NOMO-1 treated with dmso at 0.1 percent for 144 hours (cell line): Measurements from ENCODE around the gene GBP6.
"Not testable (repeated sequence)": the region's sequence is repeated elsewhere in the genome, so short reads cannot be mapped to it uniquely, and the experiment has no call there.

Experiments used
- DNase-seq: peaks from one replicate; lab custom pipeline; 2025; ENCODE audit not compliant: unreplicated experiment; lab: John Stamatoyannopoulos, UW

GBP6 gene

DNA sequence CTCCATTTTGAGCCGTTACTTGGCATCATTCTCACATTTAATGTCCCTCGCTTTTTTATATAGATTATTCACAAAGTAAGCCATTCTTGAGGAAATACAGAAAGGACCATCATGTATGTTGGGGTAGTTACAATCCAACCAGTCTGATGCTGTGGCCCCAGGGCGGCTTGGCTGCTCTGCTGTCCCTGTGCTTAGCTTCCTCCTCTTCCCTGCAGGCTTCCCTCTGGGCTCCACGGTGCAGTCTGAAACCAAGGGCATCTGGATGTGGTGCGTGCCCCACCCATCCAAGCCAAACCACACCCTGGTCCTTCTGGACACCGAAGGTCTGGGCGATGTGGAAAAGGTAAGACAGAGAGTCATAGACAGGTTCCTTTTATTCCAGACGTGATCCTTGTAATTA lies 5.5 kb downstream of the GBP6 start:
- no peak for DNase-seq

DNA sequence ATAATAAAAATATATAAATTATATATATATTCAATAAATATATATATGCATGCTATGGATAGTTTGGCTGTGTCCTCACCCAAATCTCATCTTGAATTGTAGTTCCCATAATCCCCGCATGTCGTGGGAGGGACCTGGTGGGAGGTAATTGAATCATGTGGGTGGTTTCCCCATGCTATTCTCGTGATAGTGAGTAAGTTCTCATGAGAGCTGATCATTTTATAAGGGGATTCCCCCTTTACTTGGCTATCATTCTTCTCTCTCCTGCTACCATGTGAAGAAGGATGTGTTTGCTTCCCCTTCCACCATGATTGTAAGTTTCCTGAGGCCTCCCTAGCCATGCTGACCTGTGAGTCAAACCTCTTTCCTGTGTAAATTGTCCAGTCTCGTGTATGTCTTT lies 10.0 kb downstream of the GBP6 start:
- DNase-seq: not testable (repeated sequence)

GRCh38 chr1:89378001-89378400 lies 14.1 kb downstream of the GBP6 start:
- DNase-seq: no peak

DNA sequence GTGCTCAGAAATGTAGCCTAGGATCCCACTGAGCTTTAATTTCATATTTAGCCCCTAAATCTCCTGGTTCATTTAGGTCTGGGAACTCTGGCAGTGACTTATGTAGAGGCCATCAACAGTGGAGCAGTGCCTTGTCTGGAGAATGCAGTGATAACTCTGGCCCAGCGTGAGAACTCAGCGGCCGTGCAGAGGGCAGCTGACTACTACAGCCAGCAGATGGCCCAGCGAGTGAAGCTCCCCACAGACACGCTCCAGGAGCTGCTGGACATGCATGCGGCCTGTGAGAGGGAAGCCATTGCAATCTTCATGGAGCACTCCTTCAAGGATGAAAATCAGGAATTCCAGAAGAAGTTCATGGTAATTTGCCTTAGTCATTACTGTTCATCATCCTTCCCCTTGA lies 17.8 kb downstream of the GBP6 start:
- DNase-seq: no peak

GRCh38 chr1:89382479-89382878 lies 18.6 kb downstream of the GBP6 start:
- DNase-seq: no peak

DNA sequence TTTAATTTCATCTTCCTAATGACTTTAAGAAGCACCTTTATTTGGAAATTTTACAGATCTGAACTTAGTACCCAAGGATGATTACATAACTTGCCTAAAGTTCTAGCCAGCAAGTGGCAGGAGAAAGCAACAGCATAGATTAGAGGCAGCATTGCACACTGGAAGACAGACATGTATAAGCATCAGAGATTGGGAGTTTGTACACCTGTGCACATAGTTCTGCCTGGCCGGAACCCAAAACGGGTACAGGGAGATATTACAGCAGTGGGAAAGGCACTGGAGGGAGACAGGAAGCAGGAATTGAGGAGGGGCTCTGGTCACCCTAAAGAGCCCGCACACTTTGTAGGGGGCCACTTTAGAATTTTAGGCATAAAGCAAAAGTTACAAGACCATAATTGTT lies 19.3 kb downstream of the GBP6 start:
- no peak for DNase-seq

GRCh38 chr1:89390707-89391106 lies 26.8 kb downstream of the GBP6 start:
- DNase-seq: no peak

DNA sequence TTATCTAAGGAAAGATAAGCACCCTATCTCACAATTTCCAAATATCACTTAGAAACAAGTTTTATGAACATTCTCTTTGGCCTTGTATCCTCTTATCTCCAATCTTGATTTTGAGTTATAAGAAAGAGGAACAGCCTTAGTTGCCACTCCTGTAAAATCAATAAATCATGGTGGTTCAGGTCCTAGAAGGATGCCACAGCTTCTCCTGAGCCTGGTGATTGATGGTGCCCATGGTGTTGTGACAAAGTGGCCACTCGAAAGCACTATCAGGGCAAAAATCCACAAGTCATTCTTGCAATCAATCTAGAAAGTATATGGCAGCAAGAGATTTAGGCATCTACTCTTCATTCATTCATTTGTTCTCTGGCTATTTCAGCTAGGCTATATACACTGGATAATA lies 27.8 kb downstream of the GBP6 start:
- no peak for DNase-seq

DNA sequence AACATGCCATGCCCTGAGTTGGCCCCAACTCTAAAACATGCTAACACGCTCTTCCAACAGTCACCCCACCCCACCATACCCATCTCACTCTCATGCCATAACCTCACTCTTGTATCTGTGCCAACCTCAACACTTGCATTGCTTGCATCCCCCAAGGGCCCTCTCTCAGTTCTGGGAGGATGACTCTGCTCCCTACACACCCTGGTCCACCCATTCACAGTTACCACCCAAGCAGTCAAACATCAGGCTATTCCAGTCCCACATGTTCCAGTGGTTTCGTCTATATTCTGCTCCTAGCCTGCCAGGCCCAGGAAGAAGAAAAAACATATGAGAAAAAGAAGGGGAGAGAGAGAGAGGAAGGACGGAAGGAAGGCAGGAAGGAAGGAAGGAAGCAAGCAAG lies 31.0 kb downstream of the GBP6 start:
- DNase-seq: no peak

- DNase-seq: no peak
Observed at GRCh38 chr1:89396902-89397301, 33.0 kb downstream of the GBP6 start.

DNA sequence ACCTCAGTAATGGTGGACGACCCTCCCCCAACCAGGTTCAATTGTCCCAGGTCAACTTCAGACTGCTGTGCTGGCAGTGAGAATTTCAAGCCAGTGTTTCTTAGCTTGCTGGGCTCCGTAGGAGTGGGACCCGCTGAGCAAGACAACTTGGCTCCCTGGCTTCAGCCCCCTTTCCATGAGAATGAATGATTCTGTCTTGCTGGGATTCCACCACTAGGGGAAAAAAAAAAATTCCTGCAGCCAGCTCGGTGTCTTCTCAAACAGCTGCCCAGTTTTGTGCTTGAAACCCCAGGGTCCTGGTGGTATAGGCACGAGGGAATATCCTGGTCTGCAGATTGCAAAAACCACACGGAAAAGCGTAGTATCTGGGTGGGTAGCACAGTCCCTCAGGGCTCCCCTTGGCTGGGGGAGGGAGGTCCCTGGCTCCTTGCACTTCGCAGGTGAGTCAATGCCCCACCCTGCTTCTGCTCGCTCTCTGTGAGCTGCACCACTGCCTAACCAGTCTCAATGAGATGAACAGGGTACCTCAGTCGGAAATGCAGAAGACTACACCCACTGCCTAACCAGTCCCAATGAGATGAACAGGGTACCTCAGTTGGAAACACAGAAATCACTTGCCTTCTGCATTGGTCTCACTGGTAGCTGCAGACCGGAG lies 41.5 kb downstream of the GBP6 start:
- DNase-seq: no peak

- peak; percentile 9 for DNase-seq
Observed at GRCh38 chr1:89407360-89407759, 43.5 kb downstream of the GBP6 start.

- not testable (repeated sequence) for DNase-seq
Observed at GRCh38 chr1:89407768-89408167, 43.9 kb downstream of the GBP6 start.

- no peak for DNase-seq
Observed at GRCh38 chr1:89425056-89425455, 61.2 kb downstream of the GBP6 start.

- peak; percentile 79 for DNase-seq
Observed at GRCh38 chr1:89429062-89429461, 65.2 kb downstream of the GBP6 start.

DNA sequence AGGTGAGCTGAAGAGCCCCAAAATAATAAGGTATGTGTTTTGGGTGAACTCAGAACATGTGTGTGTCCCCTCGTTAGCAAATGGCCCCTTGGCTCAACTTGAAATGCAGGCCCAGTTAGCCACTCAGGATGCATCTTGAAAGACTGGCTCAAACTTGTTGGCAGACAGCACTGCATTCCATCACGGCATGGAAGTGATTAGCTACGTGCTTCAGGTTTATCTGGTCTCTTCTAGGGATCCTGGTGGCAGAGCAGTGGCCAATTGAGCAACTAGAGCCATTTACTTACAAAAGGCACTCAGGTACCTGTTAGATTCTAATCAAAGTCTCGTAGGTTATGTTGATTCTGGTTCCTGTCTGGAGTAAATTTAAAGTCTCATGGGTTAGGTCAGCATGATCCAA lies 65.8 kb downstream of the GBP6 start:
- DNase-seq: not testable (repeated sequence)

GRCh38 chr1:89433421-89433820 lies 69.6 kb downstream of the GBP6 start:
- DNase-seq: no peak

DNA sequence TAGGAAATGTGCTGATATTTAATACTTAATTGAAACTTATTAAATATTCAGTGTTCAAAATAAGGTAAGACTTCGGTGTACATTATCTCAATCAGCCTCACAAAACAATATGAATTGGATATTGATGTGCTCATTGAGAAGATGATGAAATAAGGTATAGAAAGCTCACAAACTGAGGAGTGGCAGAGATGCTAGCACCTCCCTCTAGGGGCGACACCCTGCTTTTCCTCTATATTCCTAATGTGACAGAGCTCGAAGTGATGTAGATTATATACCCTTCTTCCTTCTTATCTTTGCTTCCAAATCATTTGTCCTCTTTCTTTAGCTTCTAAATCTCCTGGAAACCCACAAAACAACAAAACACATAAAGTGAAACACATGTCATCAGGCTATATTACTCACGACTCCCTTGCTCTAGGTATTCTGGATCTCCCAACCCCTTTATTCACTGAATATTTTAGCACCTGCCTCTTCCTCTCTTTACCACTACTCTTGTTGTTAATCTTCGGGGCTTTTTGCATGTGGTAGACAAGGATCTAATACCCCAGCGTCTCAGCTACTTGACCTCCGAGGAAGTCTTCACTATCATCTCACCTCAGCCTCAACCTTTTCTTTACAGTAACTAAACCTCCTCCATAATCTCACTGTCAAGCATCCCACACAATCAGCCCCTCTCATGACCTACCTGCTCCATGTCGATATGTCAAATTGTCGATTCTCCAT lies 70.4 kb downstream of the GBP6 start:
- DNase-seq: not testable (repeated sequence)
